Endothelial cell of umbilical vein (primary cell): ENCODE data around the gene ZDHHC5. TPM values are rescaled to one million over a fixed set of nuclear protein-coding genes. Genes with fewer than 3 reads are reported as not detected.
A peak's percentile ranks its signal among the peaks of the same experiment; 100 is the strongest.

ENCODE experiments used
- BruUV-seq: library from RNA; stranded (reverse); fragments of 400-500 nt; replicated peaks from 2 replicates; lab custom pipeline; 2021; lab: Mats Ljungman, UMichigan
- CTCF ChIA-PET: fragments of 300-600, 350-600 bp; sonication (Branson Sonifier 250); formaldehyde crosslinking; loops from one replicate; lab custom pipeline; 2021; ENCODE audit warnings: antibody characterized with exemption, inconsistent platforms; lab: Charles Lee
- POLR2A ChIA-PET: fragments of 300-600, 350-600 bp; sonication (Branson Sonifier 250); formaldehyde crosslinking; loops from one replicate; lab custom pipeline; 2021; ENCODE audit warnings: antibody characterized with exemption, inconsistent platforms; lab: Charles Lee
- DNase-seq: peaks from one replicate; pipeline ENCODE4 v3.0.0-alpha.2; 2011; ENCODE audit warnings: low read depth, low spot score
- FAIRE-seq: peaks from 2 replicates; lab custom pipeline; 2011; peaks lifted over from hg19 to GRCh38; lab: Jason Lieb, UNC
- H2AFZ ChIP-seq: 2 replicates; pipeline ENCODE4 v1.6.0; 2012; ENCODE audit warnings: low read depth, low read length, control low read depth, inconsistent platforms
- H3K27ac ChIP-seq: 2 replicates; pipeline ENCODE4 v1.5.1; 2011; ENCODE audit warnings: low read depth, mild to moderate bottlenecking, control low read depth, low read length, moderate library complexity; ENCODE audit not compliant: insufficient read depth
- H3K27me3 ChIP-seq, 2 experiments: 2 replicates each; pipeline versions ENCODE4 v1.6.0 to v1.6.1; 2011; ENCODE audit warnings: low read length in 2 of 2, mixed read lengths in 1 of 2; ENCODE audit not compliant: control insufficient read depth in 2 of 2, insufficient read depth in 2 of 2
- H3K36me3 ChIP-seq, 2 experiments: 2 replicates in 1 of 2; 3 replicates in 1 of 2; pipeline ENCODE4 v1.5.1; 2011; ENCODE audit warnings: low read length in 2 of 2, mild to moderate bottlenecking in 1 of 2, moderate library complexity in 1 of 2; ENCODE audit not compliant: control insufficient read depth in 2 of 2, insufficient read depth in 2 of 2; ENCODE audit errors: extremely low read depth in 1 of 2
- H3K4me1 ChIP-seq: 3 replicates; pipeline ENCODE4 v1.5.1; 2011; ENCODE audit warnings: mild to moderate bottlenecking, low read length; ENCODE audit not compliant: control insufficient read depth, insufficient read depth; ENCODE audit errors: extremely low read depth
- H3K4me2 ChIP-seq: 2 replicates; pipeline ENCODE4 v1.6.1; 2011; ENCODE audit warnings: low read length, control low read depth, mixed read lengths; ENCODE audit not compliant: insufficient read depth
- H3K4me3 ChIP-seq, 3 experiments: fragments of 200-600 bp in 1 of 3; sonication (generic), shearing (Covaris generic) in 1 of 3; replicated peaks in 1 of 3; 2 replicates each; pipeline ENCODE4 v1.5.1; 2011 to 2016; ENCODE audit warnings: control low read depth in 3 of 3, low read length in 3 of 3, mild to moderate bottlenecking in 2 of 3, inconsistent platforms in 1 of 3, low read depth in 1 of 3, moderate library complexity in 1 of 3; ENCODE audit not compliant: insufficient read depth in 1 of 3
- H3K79me2 ChIP-seq: 2 replicates; pipeline ENCODE4 v1.6.0; 2012; ENCODE audit warnings: low read length, inconsistent platforms; ENCODE audit not compliant: control insufficient read depth, insufficient read depth
- H3K9ac ChIP-seq: replicated peaks from 2 replicates; pipeline ENCODE3; 2011; ENCODE audit warnings: low read length, control low read depth; ENCODE audit not compliant: insufficient read depth; ENCODE audit errors: extremely low read depth
- H3K9me1 ChIP-seq: replicated peaks from 3 replicates; pipeline ENCODE4 v1.6.0; 2011; ENCODE audit warnings: mild to moderate bottlenecking, low read length; ENCODE audit not compliant: control insufficient read depth, insufficient read depth; ENCODE audit errors: extremely low read depth
- H3K9me3 ChIP-seq: replicated peaks from 2 replicates; pipeline ENCODE4 v1.5.1; 2012; ENCODE audit warnings: low read length, inconsistent platforms; ENCODE audit not compliant: control insufficient read depth, insufficient read depth
- H4K20me1 ChIP-seq: replicated peaks from 2 replicates; pipeline ENCODE3; 2011; ENCODE audit warnings: mild to moderate bottlenecking, low read length; ENCODE audit not compliant: control insufficient read depth, insufficient read depth; ENCODE audit errors: extremely low read depth
- EZH2 ChIP-seq: IDR thresholded peaks from 2 replicates; pipeline ENCODE4 v1.6.1; 2012; ENCODE audit warnings: borderline replicate concordance, low read depth, mild to moderate bottlenecking, moderate library complexity, low read length, inconsistent platforms; ENCODE audit not compliant: severe bottlenecking
- FOS ChIP-seq: IDR thresholded peaks from 2 replicates; pipeline ENCODE4 v1.6.1; 2011; ENCODE audit warnings: mild to moderate bottlenecking, low read length, moderate library complexity, borderline replicate concordance; ENCODE audit not compliant: insufficient read depth
- GATA2 ChIP-seq: IDR thresholded peaks from 2 replicates; pipeline ENCODE4 v1.7.0; 2011; ENCODE audit warnings: low read depth, mild to moderate bottlenecking, moderate library complexity, mixed read lengths, low read length; ENCODE audit not compliant: insufficient read length, insufficient read depth
- JUN ChIP-seq: IDR thresholded peaks from 2 replicates; pipeline ENCODE4 v1.6.1; 2011; ENCODE audit warnings: borderline replicate concordance, low read depth; ENCODE audit not compliant: insufficient read length, insufficient read depth
- MYC ChIP-seq: IDR thresholded peaks from one replicate; pipeline ENCODE4 v1.6.1; 2011; ENCODE audit warnings: mild to moderate bottlenecking, low read depth, low read length
- POLR2A ChIP-seq: IDR thresholded peaks from 2 replicates; pipeline ENCODE4 v1.6.1; 2012; ENCODE audit warnings: low read depth, mild to moderate bottlenecking, control low read depth, low read length
- POLR2AphosphoS5 ChIP-seq: IDR thresholded peaks from 2 replicates; pipeline ENCODE4 v1.6.1; 2012; ENCODE audit warnings: low read depth, mild to moderate bottlenecking, control low read depth, low read length, moderate library complexity; ENCODE audit not compliant: insufficient read depth
- dilution Hi-C: fragments of 300-500 bp; cut with MboI; formaldehyde crosslinking; loops from one replicate; pipeline ENCODE4 v1.15.0; 2019; ENCODE audit warnings: low sequenced_read_pairs; ENCODE audit not compliant: extremely low pct_ligation_motif_present
- intact Hi-C: fragments of 100-400 bp; cut with micrococcal nuclease; formaldehyde crosslinking; loops from one replicate; pipeline ENCODE4 v1.10.0; 2022
- polyA plus RNA-seq, 4 experiments: library from polyadenylated mRNA; depleted of rRNA in 3 of 4; stranded (reverse) in 3 of 4; unstranded in 1 of 4; fragments of >200 nt; gene quantifications; 2 replicates each; pipeline versions ENCODE4 v1.2.1 to v1.2.3, GENCODE V29; 2011 to 2012; ENCODE audit warnings: missing spikeins in 1 of 4
- total RNA-seq: library from RNA; stranded (reverse); gene quantifications from 2 replicates; pipeline ENCODE4 v1.2.3, GENCODE V29; 2021
- TF ChIP-seq, protein P1 (sequence below), 2 donors: IDR thresholded peaks; 1 replicate in 1 of 2; 2 replicates in 1 of 2; pipeline ENCODE4 v1.5.1; 2011; ENCODE audit warnings: low read length in 2 of 2, mild to moderate bottlenecking in 2 of 2, moderate library complexity in 2 of 2, control low read depth in 1 of 2, inconsistent platforms in 1 of 2, low read depth in 1 of 2; ENCODE audit not compliant: insufficient read depth in 1 of 2; ENCODE audit errors: extremely low read depth in 1 of 2
- TF ChIP-seq, protein P2 (sequence below): IDR thresholded peaks from 2 replicates; pipeline ENCODE4 v1.6.1; 2011; ENCODE audit not compliant: insufficient read depth, insufficient read length

ZDHHC5 gene
- total and polyA plus RNA-seq, 2 donors (not counting 3 experiments of a cell fraction or from before 2014, with no cell fraction given), result 52.9 to 67.4 TPM

DNA sequence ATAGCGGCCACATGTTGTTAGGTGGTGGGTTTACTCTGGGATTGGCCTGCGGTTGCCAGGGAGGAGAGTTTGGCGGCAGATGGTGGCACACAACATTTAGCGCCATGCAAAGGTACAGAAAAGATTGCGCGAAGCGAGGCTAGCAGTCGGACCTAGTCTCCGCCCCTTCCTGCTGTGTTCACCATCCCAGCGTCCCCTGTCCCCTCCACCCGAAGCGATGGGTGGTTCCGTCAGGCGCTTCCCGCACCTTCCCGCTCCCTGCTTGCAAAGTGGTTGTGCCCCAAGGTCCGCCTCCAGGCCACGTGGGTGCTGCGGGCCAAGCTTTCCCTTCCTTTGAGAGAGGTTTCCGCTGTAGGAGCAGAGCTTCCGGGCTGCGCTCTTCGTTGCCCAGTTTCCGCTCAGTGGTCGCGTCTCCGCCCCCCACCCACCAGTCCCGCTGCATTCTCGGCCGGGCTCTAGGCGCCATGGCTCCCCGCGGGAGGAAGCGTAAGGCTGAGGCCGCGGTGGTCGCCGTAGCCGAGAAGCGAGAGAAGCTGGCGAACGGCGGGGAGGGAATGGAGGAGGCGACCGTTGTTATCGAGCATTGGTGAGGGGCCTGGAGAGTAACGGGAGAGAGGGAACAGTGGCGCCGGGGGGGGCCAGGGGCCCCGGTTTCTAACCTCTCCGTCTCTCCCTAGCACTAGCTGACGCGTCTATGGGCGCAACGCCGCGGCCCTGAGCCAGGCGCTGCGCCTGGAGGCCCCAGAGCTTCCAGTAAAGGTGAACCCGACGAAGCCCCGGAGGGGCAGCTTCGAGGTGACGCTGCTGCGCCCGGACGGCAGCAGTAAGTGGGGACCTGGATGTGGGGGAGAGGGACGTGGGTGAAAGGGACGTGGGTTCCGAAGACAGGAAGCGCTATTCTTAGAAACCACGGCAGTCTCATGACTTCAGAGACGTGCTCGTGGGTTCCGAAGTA lies 73.5 kb downstream of the ZDHHC5 start, which contains the start of gene SELENOH:
Gene SELENOH, plus strand, starts transcription at position 360 of the 955 bp plus-strand sequence. Its CDS starts 105 bp downstream, at position 465.
- Histone ChIP-seq H3K79me2 (peaks cover 12% of the 10 kb centered on the region), H3K9me3 (no peaks in the 10 kb centered on the region), H3K36me3 (peaks cover 0 to 21% of the 10 kb centered on the region in 2 experiments), H3K27me3 (no peaks in the 10 kb centered on the region), H3K9me1 (no peaks in the 10 kb centered on the region), H4K20me1 (no peaks in the 10 kb centered on the region), H3K4me2 (peak within 1 kb of the TSS; percentile 95), H3K27ac (peak within 1 kb of the TSS; percentile 71), H2AFZ (peak within 1 kb of the TSS; percentile 50), H3K9ac (peak within 1 kb of the TSS; percentile 76), H3K4me3 (peak within 1 kb of the TSS; percentile 55 to 94 (median 75)), H3K4me1 (peaks cover 11% of the 10 kb centered on the region)
- intact Hi-C loops, result loop anchor here (1.0 to 2.0 kb wide), 5 partner anchors 21 to 74 kb away; partner anchors contain the start of genes MED19 and TMX2
- dilution Hi-C loops, result no loop called here
- BruUV-seq, result no TSS peak
- ChIA-PET CTCF (interaction anchor here (1.0 to 3.5 kb wide), 6 partner anchors 10 to 97 kb away, joined by 3 to 45 read pairs (median 4); partner anchors contain the start of genes BTBD18 and MED19), POLR2A (interaction anchor here (0.7 to 1.6 kb wide), 8 partner anchors 9 to 59 kb away, joined by 3 to 5 read pairs (median 4); partner anchors contain the start of genes BTBD18, MED19 and TMX2)
- FAIRE-seq, result peak; percentile 99
- DNase-seq, result peak; percentile 98
- TF ChIP-seq POLR2AphosphoS5 (peak; percentile 98), JUN (no peak), FOS (no peak), EZH2 (no peak), GATA2 (no peak), MYC (peak; percentile 82), POLR2A (peak; percentile 95)
- TF ChIP-seq, protein P1, sequence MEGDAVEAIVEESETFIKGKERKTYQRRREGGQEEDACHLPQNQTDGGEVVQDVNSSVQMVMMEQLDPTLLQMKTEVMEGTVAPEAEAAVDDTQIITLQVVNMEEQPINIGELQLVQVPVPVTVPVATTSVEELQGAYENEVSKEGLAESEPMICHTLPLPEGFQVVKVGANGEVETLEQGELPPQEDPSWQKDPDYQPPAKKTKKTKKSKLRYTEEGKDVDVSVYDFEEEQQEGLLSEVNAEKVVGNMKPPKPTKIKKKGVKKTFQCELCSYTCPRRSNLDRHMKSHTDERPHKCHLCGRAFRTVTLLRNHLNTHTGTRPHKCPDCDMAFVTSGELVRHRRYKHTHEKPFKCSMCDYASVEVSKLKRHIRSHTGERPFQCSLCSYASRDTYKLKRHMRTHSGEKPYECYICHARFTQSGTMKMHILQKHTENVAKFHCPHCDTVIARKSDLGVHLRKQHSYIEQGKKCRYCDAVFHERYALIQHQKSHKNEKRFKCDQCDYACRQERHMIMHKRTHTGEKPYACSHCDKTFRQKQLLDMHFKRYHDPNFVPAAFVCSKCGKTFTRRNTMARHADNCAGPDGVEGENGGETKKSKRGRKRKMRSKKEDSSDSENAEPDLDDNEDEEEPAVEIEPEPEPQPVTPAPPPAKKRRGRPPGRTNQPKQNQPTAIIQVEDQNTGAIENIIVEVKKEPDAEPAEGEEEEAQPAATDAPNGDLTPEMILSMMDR (IDR thresholded peaks at IDR 0.05; ENCODE audit: extremely low read depth in 1 of 2, insufficient read depth in 1 of 2, low read depth in 1 of 2, low read length in 2 of 2), result no peak
- TF ChIP-seq, protein P2, sequence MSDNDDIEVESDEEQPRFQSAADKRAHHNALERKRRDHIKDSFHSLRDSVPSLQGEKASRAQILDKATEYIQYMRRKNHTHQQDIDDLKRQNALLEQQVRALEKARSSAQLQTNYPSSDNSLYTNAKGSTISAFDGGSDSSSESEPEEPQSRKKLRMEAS, result peak; percentile 97
